ENCODE data around the gene MYNN.

Gene MYNN

GRCh38 chr3:169822983-169823382 is 49.8 kb downstream of the MYNN start:
- Histone ChIP-seq H3K79me1 (replicated peaks; ENCODE audit: low read length, poor library complexity, severe bottlenecking) (no peaks in the 10 kb centered on the region), H3K23ac (ENCODE audit: low read length in 2 of 2) (no peak overlapping the region), H3K9me3 (ENCODE audit: control insufficient read depth, low read length) (no peaks in the 10 kb centered on the region), H3K4ac (ENCODE audit: low read depth in 1 of 2, low read length in 2 of 2) (no peak overlapping the region), H3K4me1 (ENCODE audit: control insufficient read depth, insufficient read depth, low read depth, low read length) (no peaks in the 10 kb centered on the region), H2BK120ac (ENCODE audit: low read depth, low read length) (no peak overlapping the region), H3K4me3 (ENCODE audit: insufficient read depth in 1 of 2, low read depth in 1 of 2, low read length in 2 of 2) (no peak overlapping the region), H3K9ac (ENCODE audit: low read length) (no peak overlapping the region), H2BK12ac (ENCODE audit: low read length in 2 of 2) (no peak overlapping the region), H4K8ac (ENCODE audit: low read length) (no peak overlapping the region), H2AK5ac (ENCODE audit: low read length, severe bottlenecking) (no peak overlapping the region), H3K27ac (ENCODE audit: low read length, poor library complexity, severe bottlenecking) (no peak overlapping the region), H3K4me2 (ENCODE audit: low read length, poor library complexity, severe bottlenecking) (no peak overlapping the region), H2BK5ac (ENCODE audit: low read depth, low read length, poor library complexity, severe bottlenecking) (no peak overlapping the region), H3K36me3 (ENCODE audit: control insufficient read depth in 1 of 2, insufficient read depth in 2 of 2, low read depth in 1 of 2, low read length in 2 of 2) (no peaks in the 10 kb centered on the region), H2AFZ (ENCODE audit: low read depth, low read length) (no peak overlapping the region), H3K18ac (ENCODE audit: low read depth in 1 of 2, low read length in 2 of 2) (no peak overlapping the region), H2BK15ac (ENCODE audit: low read depth, poor library complexity, severe bottlenecking) (no peak overlapping the region), H4K91ac (ENCODE audit: low read length) (no peak overlapping the region), H3K14ac (ENCODE audit: low read length in 2 of 2) (no peak overlapping the region), H3K27me3 (ENCODE audit: control insufficient read depth in 1 of 2, insufficient read depth in 1 of 2, low read length in 2 of 2) (no peaks in the 10 kb centered on the region)
- WGBS: 75% methylated on average over 5 of the region's 6 CpGs
- DNase-seq: no peak

DNA sequence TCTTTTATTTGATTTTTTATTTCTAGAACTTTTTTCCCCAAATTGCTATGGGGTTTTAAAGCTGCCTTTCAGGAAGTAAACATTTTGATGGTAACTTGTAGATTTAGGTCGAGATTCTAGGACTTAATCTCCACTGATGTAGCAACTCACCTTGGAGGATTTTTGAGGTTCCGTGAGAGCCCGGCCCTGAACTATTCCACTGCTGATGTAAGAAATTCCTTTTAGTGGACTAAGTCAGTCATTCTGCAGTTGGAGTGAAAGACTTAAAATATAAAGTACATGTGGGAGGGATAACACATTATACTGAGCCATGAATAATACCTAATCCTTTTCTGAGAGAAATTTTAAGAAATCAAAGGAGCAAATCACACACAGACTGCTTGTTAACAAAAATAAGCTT is 52.1 kb downstream of the MYNN start:
- H2BK120ac ChIP-seq (ENCODE audit: low read depth, low read length): no peak overlapping the region
- H3K4me3 ChIP-seq (ENCODE audit: insufficient read depth in 1 of 2, low read depth in 1 of 2, low read length in 2 of 2): no peak overlapping the region
- H3K79me1 ChIP-seq (replicated peaks; ENCODE audit: low read length, poor library complexity, severe bottlenecking): no peaks in the 10 kb centered on the region
- H3K18ac ChIP-seq (ENCODE audit: low read depth in 1 of 2, low read length in 2 of 2): no peak overlapping the region
- no peak overlapping the region for H2BK15ac ChIP-seq (ENCODE audit: low read depth, poor library complexity, severe bottlenecking)
- no peaks in the 10 kb centered on the region for H3K27me3 ChIP-seq (ENCODE audit: control insufficient read depth in 1 of 2, insufficient read depth in 1 of 2, low read length in 2 of 2)
- no peak overlapping the region for H3K4me2 ChIP-seq (ENCODE audit: low read length, poor library complexity, severe bottlenecking)
- no peak overlapping the region for H3K23ac ChIP-seq (ENCODE audit: low read length in 2 of 2)
- H4K91ac ChIP-seq (ENCODE audit: low read length): no peak overlapping the region
- DNase-seq: no peak
- no peak overlapping the region for H3K4ac ChIP-seq (ENCODE audit: low read depth in 1 of 2, low read length in 2 of 2)
- H3K27ac ChIP-seq (ENCODE audit: low read length, poor library complexity, severe bottlenecking): no peak overlapping the region
- no peak overlapping the region for H3K14ac ChIP-seq (ENCODE audit: low read length in 2 of 2)
- H2AFZ ChIP-seq (ENCODE audit: low read depth, low read length): no peak overlapping the region
- H4K8ac ChIP-seq (ENCODE audit: low read length): no peak overlapping the region
- H3K9me3 ChIP-seq (ENCODE audit: control insufficient read depth, low read length): no peaks in the 10 kb centered on the region
- WGBS: 92% methylated on average over 3 of the region's 3 CpGs
- no peaks in the 10 kb centered on the region for H3K4me1 ChIP-seq (ENCODE audit: control insufficient read depth, insufficient read depth, low read depth, low read length)
- H3K36me3 ChIP-seq (ENCODE audit: control insufficient read depth in 1 of 2, insufficient read depth in 2 of 2, low read depth in 1 of 2, low read length in 2 of 2): no peaks in the 10 kb centered on the region
- H2AK5ac ChIP-seq (ENCODE audit: low read length, severe bottlenecking): no peak overlapping the region
- H3K9ac ChIP-seq (ENCODE audit: low read length): no peak overlapping the region
- H2BK12ac ChIP-seq (ENCODE audit: low read length in 2 of 2): no peak overlapping the region
- H2BK5ac ChIP-seq (ENCODE audit: low read depth, low read length, poor library complexity, severe bottlenecking): no peak overlapping the region

GRCh38 chr3:169827712-169828111 is 54.5 kb downstream of the MYNN start:
- 80% methylated on average over 3 of the region's 4 CpGs for WGBS
- H4K91ac ChIP-seq (ENCODE audit: low read length): no peak overlapping the region
- H3K27ac ChIP-seq (ENCODE audit: low read length, poor library complexity, severe bottlenecking): no peak overlapping the region
- H3K4me1 ChIP-seq (ENCODE audit: control insufficient read depth, insufficient read depth, low read depth, low read length): no peaks in the 10 kb centered on the region
- H3K4ac ChIP-seq (ENCODE audit: low read depth in 1 of 2, low read length in 2 of 2): no peak overlapping the region
- no peak overlapping the region for H3K4me2 ChIP-seq (ENCODE audit: low read length, poor library complexity, severe bottlenecking)
- no peak overlapping the region for H4K8ac ChIP-seq (ENCODE audit: low read length)
- H2AK5ac ChIP-seq (ENCODE audit: low read length, severe bottlenecking): no peak overlapping the region
- no peak overlapping the region for H3K18ac ChIP-seq (ENCODE audit: low read depth in 1 of 2, low read length in 2 of 2)
- no peak for DNase-seq
- H3K9ac ChIP-seq (ENCODE audit: low read length): no peak overlapping the region
- no peak overlapping the region for H2AFZ ChIP-seq (ENCODE audit: low read depth, low read length)
- H3K23ac ChIP-seq (ENCODE audit: low read length in 2 of 2): no peak overlapping the region
- H3K9me3 ChIP-seq (ENCODE audit: control insufficient read depth, low read length): no peaks in the 10 kb centered on the region
- no peak overlapping the region for H2BK12ac ChIP-seq (ENCODE audit: low read length in 2 of 2)
- H2BK15ac ChIP-seq (ENCODE audit: low read depth, poor library complexity, severe bottlenecking): no peak overlapping the region
- H3K4me3 ChIP-seq (ENCODE audit: insufficient read depth in 1 of 2, low read depth in 1 of 2, low read length in 2 of 2): no peak overlapping the region
- H2BK120ac ChIP-seq (ENCODE audit: low read depth, low read length): no peak overlapping the region
- no peaks in the 10 kb centered on the region for H3K36me3 ChIP-seq (ENCODE audit: control insufficient read depth in 1 of 2, insufficient read depth in 2 of 2, low read depth in 1 of 2, low read length in 2 of 2)
- H3K14ac ChIP-seq (ENCODE audit: low read length in 2 of 2): peak overlapping the region in 1 of 2 experiments; percentile 36
- no peaks in the 10 kb centered on the region for H3K79me1 ChIP-seq (replicated peaks; ENCODE audit: low read length, poor library complexity, severe bottlenecking)
- no peaks in the 10 kb centered on the region for H3K27me3 ChIP-seq (ENCODE audit: control insufficient read depth in 1 of 2, insufficient read depth in 1 of 2, low read length in 2 of 2)
- H2BK5ac ChIP-seq (ENCODE audit: low read depth, low read length, poor library complexity, severe bottlenecking): no peak overlapping the region

GRCh38 chr3:169835533-169835932 is 62.3 kb downstream of the MYNN start:
- Histone ChIP-seq H3K4ac (ENCODE audit: low read depth in 1 of 2, low read length in 2 of 2) (no peak overlapping the region), H3K79me1 (replicated peaks; ENCODE audit: low read length, poor library complexity, severe bottlenecking) (no peaks in the 10 kb centered on the region), H3K14ac (ENCODE audit: low read length in 2 of 2) (no peak overlapping the region), H3K4me1 (ENCODE audit: control insufficient read depth, insufficient read depth, low read depth, low read length) (peaks cover 3% of the 10 kb centered on the region), H4K91ac (ENCODE audit: low read length) (no peak overlapping the region), H3K18ac (ENCODE audit: low read depth in 1 of 2, low read length in 2 of 2) (no peak overlapping the region), H3K27ac (ENCODE audit: low read length, poor library complexity, severe bottlenecking) (no peak overlapping the region), H3K36me3 (ENCODE audit: control insufficient read depth in 1 of 2, insufficient read depth in 2 of 2, low read depth in 1 of 2, low read length in 2 of 2) (no peaks in the 10 kb centered on the region), H2BK120ac (ENCODE audit: low read depth, low read length) (no peak overlapping the region), H3K4me3 (ENCODE audit: insufficient read depth in 1 of 2, low read depth in 1 of 2, low read length in 2 of 2) (no peak overlapping the region), H3K4me2 (ENCODE audit: low read length, poor library complexity, severe bottlenecking) (no peak overlapping the region), H2AK5ac (ENCODE audit: low read length, severe bottlenecking) (no peak overlapping the region), H4K8ac (ENCODE audit: low read length) (no peak overlapping the region), H2BK12ac (ENCODE audit: low read length in 2 of 2) (no peak overlapping the region), H3K9ac (ENCODE audit: low read length) (no peak overlapping the region), H2AFZ (ENCODE audit: low read depth, low read length) (no peak overlapping the region), H2BK15ac (ENCODE audit: low read depth, poor library complexity, severe bottlenecking) (no peak overlapping the region), H3K27me3 (ENCODE audit: control insufficient read depth in 1 of 2, insufficient read depth in 1 of 2, low read length in 2 of 2) (no peaks in the 10 kb centered on the region), H3K9me3 (ENCODE audit: control insufficient read depth, low read length) (no peaks in the 10 kb centered on the region), H2BK5ac (ENCODE audit: low read depth, low read length, poor library complexity, severe bottlenecking) (no peak overlapping the region), H3K23ac (ENCODE audit: low read length in 2 of 2) (no peak overlapping the region)
- no peak for DNase-seq
- 77% methylated on average over 1 of the region's 1 CpG for WGBS
